ENCODE data around the gene MICAL1.
A peak's percentile ranks its signal among the peaks of the same experiment; 100 is the strongest.

MICAL1 gene

GRCh38 chr6:109411034-109411433, 44.5 kb downstream of the MICAL1 start:
- H3K79me2 ChIP-seq (ENCODE audit: low read length), result no peaks in the 10 kb centered on the region
- H3K9me2 ChIP-seq (replicated peaks; ENCODE audit: insufficient read depth, low read length), result no peaks in the 10 kb centered on the region
- H3F3A ChIP-seq (ENCODE audit: insufficient read depth, low read length), result no peaks in the 10 kb centered on the region
- no peak overlapping the region for H3K4me3 ChIP-seq (ENCODE audit: low read length)
- H2AFZ ChIP-seq (ENCODE audit: low read length), result no peak overlapping the region
- no peak overlapping the region for H3K9ac ChIP-seq (ENCODE audit: low read length)
- H3K4me1 ChIP-seq (ENCODE audit: low read length), result no peaks in the 10 kb centered on the region
- no peaks in the 10 kb centered on the region for H3K27me3 ChIP-seq (replicated peaks; ENCODE audit: insufficient read depth, low read length)
- no peak overlapping the region for H3K27ac ChIP-seq (ENCODE audit: low read length)
- H3K4me2 ChIP-seq (ENCODE audit: low read depth, low read length), result no peak overlapping the region
- H3K36me3 ChIP-seq (replicated peaks; ENCODE audit: insufficient read depth, low read length), result no peaks in the 10 kb centered on the region
- DNase-seq, result no peak
- TF ChIP-seq CTCF (IDR thresholded peaks at IDR 0.05; ENCODE audit: low read length), result no peak
- TF ChIP-seq EZH2 (optimal IDR thresholded peaks at IDR 0.05; ENCODE audit: low read depth, low read length), result no peak
- no peak for TF ChIP-seq EZH2phosphoT487 (IDR thresholded peaks at IDR 0.05; ENCODE audit: low read length)
- H4K20me1 ChIP-seq (ENCODE audit: insufficient read depth, low read length), result no peaks in the 10 kb centered on the region
- no peaks in the 10 kb centered on the region for H3K9me3 ChIP-seq (replicated peaks; ENCODE audit: insufficient read depth, low read length)

GRCh38 chr6:109406196-109406595, 49.4 kb downstream of the MICAL1 start:
- no peaks in the 10 kb centered on the region for H3K4me1 ChIP-seq (ENCODE audit: low read length)
- no peak overlapping the region for H3K4me3 ChIP-seq (ENCODE audit: low read length)
- H4K20me1 ChIP-seq (ENCODE audit: insufficient read depth, low read length), result no peaks in the 10 kb centered on the region
- no peak for DNase-seq
- no peak overlapping the region for H3K9ac ChIP-seq (ENCODE audit: low read length)
- H2AFZ ChIP-seq (ENCODE audit: low read length), result no peak overlapping the region
- H3K36me3 ChIP-seq (replicated peaks; ENCODE audit: insufficient read depth, low read length), result no peaks in the 10 kb centered on the region
- H3K9me3 ChIP-seq (replicated peaks; ENCODE audit: insufficient read depth, low read length), result no peaks in the 10 kb centered on the region
- H3F3A ChIP-seq (ENCODE audit: insufficient read depth, low read length), result no peaks in the 10 kb centered on the region
- H3K27ac ChIP-seq (ENCODE audit: low read length), result no peak overlapping the region
- H3K9me2 ChIP-seq (replicated peaks; ENCODE audit: insufficient read depth, low read length), result no peaks in the 10 kb centered on the region
- H3K4me2 ChIP-seq (ENCODE audit: low read depth, low read length), result no peak overlapping the region
- no peaks in the 10 kb centered on the region for H3K27me3 ChIP-seq (replicated peaks; ENCODE audit: insufficient read depth, low read length)
- TF ChIP-seq EZH2 (optimal IDR thresholded peaks at IDR 0.05; ENCODE audit: low read depth, low read length) (no peak), CTCF (IDR thresholded peaks at IDR 0.05; ENCODE audit: low read length) (no peak), EZH2phosphoT487 (IDR thresholded peaks at IDR 0.05; ENCODE audit: low read length) (no peak)
- no peaks in the 10 kb centered on the region for H3K79me2 ChIP-seq (ENCODE audit: low read length)

GRCh38 chr6:109397020-109397419, 58.6 kb downstream of the MICAL1 start:
- no peak for DNase-seq
- TF ChIP-seq EZH2phosphoT487 (IDR thresholded peaks at IDR 0.05; ENCODE audit: low read length), result no peak
- peak; percentile 13; the same call in 1 of the 2 replicates for TF ChIP-seq CTCF (IDR thresholded peaks at IDR 0.05; ENCODE audit: low read length)
- no peaks in the 10 kb centered on the region for H3K9me3 ChIP-seq (replicated peaks; ENCODE audit: insufficient read depth, low read length)
- no peaks in the 10 kb centered on the region for H3K79me2 ChIP-seq (ENCODE audit: low read length)
- no peaks in the 10 kb centered on the region for H3K4me1 ChIP-seq (ENCODE audit: low read length)
- no peak overlapping the region for H3K9ac ChIP-seq (ENCODE audit: low read length)
- no peaks in the 10 kb centered on the region for H3K9me2 ChIP-seq (replicated peaks; ENCODE audit: insufficient read depth, low read length)
- no peaks in the 10 kb centered on the region for H3F3A ChIP-seq (ENCODE audit: insufficient read depth, low read length)
- H3K4me3 ChIP-seq (ENCODE audit: low read length), result no peak overlapping the region
- no peaks in the 10 kb centered on the region for H3K27me3 ChIP-seq (replicated peaks; ENCODE audit: insufficient read depth, low read length)
- H2AFZ ChIP-seq (ENCODE audit: low read length), result no peak overlapping the region
- no peaks in the 10 kb centered on the region for H3K36me3 ChIP-seq (replicated peaks; ENCODE audit: insufficient read depth, low read length)
- H3K27ac ChIP-seq (ENCODE audit: low read length), result no peak overlapping the region
- no peak overlapping the region for H3K4me2 ChIP-seq (ENCODE audit: low read depth, low read length)
- no peaks in the 10 kb centered on the region for H4K20me1 ChIP-seq (ENCODE audit: insufficient read depth, low read length)

Data from MM.1S (cell line).